ENCODE measurements around the gene BRIP1.
"Not testable (repeated sequence)": the region's sequence is repeated elsewhere in the genome, so short reads cannot be mapped to it uniquely, and the experiment has no call there.

DNA sequence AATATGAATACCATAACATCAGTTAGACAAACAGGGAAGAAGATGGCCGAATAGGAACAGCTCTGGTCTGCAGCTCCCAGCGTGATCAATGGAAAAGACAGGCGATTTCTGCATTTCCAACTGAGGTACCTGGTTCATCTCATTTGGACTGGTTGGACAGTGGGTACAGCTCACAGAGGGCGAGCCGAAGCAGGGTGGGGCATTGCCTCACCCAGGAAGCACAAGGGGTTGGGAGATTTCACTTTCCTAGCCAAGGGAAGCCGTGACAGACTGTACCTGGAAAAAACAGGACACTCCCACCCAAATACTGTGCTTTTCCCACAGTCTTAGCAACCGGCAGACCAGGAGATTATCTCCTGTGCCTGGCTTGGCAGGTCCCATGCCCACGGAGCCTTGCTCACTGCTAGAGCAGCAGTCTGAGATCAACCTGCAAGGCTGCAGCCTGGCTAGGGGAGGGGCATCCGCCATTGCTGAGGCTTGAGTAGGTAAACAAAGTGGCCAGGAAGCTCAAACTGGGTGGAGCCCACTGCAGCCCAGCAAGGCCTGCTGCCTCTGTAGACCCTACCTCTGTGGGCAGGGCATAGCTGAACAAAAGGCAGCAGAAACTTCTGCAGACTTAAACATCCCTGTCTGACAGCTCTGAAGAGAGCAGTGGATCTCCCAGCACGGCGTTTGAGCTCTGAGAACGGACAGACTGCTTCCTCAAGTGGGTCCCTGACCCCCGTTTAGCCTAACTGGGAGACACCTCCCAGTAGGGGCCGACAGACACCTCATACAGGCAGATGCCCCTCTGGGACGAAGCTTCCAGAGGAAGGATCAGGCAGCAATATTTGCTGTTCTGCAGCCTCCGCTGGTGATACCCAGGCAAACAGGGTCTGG is 190.1 kb downstream of the BRIP1 start:
- TF ChIP-seq, protein P1, sequence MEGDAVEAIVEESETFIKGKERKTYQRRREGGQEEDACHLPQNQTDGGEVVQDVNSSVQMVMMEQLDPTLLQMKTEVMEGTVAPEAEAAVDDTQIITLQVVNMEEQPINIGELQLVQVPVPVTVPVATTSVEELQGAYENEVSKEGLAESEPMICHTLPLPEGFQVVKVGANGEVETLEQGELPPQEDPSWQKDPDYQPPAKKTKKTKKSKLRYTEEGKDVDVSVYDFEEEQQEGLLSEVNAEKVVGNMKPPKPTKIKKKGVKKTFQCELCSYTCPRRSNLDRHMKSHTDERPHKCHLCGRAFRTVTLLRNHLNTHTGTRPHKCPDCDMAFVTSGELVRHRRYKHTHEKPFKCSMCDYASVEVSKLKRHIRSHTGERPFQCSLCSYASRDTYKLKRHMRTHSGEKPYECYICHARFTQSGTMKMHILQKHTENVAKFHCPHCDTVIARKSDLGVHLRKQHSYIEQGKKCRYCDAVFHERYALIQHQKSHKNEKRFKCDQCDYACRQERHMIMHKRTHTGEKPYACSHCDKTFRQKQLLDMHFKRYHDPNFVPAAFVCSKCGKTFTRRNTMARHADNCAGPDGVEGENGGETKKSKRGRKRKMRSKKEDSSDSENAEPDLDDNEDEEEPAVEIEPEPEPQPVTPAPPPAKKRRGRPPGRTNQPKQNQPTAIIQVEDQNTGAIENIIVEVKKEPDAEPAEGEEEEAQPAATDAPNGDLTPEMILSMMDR (IDR thresholded peaks at IDR 0.05; ENCODE audit: low read depth, low read length) = not testable (repeated sequence)
- TF ChIP-seq EZH2phosphoT487 (IDR thresholded peaks at IDR 0.05; ENCODE audit: low read depth) = not testable (repeated sequence)

All from OCI-LY3 (cell line).